Activated gamma-delta T cell (primary cell): ENCODE results near the gene MSL1.
A peak's percentile ranks its signal among the peaks of the same experiment; 100 is the strongest.

Experiments
- DNase-seq: peaks from one replicate; lab custom pipeline; 2025; lab: John Stamatoyannopoulos, UW

Gene MSL1

DNA sequence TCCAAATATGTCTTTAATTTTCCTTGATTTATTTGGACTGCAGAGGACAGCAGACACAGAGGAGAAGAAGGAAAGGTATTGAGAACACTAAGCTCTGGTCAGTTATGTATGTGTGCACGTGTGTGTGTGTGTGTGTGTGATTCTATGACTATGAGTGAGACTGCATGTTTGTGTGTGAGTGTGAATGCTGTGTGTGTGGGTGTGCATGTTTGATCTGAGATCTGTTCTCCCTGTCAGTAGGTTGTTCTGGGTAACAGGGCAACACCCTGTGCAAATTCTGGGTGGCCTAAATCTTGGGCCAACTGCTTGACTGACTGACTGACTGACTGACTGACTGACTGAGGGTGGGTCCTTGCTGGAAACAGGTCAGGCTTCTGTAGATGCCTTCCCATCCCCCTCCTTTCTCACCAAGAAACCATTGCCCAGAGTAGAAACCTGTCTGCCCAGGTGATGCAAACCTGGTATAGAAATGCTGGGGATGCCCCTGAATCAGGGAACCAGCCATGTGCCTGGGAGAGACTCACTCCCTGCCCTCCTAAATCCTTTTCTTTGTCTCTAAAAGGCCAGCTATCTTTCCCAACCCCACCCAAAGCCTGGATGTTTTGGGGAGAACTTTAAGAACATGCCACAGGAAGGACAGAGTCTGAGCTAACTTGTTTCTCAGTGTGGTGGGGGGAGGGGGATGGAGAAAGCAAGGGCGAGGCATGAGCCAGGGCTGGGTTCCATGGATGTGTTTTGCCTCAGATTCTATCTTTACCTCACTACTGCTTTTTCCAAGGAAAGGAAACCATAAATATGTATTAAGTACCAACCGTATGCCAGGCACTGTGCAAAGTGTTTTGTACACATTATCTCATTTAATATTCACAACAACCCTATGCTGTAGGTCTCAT lies 16.9 kb upstream of the MSL1 start:
- no peak for DNase-seq

DNA sequence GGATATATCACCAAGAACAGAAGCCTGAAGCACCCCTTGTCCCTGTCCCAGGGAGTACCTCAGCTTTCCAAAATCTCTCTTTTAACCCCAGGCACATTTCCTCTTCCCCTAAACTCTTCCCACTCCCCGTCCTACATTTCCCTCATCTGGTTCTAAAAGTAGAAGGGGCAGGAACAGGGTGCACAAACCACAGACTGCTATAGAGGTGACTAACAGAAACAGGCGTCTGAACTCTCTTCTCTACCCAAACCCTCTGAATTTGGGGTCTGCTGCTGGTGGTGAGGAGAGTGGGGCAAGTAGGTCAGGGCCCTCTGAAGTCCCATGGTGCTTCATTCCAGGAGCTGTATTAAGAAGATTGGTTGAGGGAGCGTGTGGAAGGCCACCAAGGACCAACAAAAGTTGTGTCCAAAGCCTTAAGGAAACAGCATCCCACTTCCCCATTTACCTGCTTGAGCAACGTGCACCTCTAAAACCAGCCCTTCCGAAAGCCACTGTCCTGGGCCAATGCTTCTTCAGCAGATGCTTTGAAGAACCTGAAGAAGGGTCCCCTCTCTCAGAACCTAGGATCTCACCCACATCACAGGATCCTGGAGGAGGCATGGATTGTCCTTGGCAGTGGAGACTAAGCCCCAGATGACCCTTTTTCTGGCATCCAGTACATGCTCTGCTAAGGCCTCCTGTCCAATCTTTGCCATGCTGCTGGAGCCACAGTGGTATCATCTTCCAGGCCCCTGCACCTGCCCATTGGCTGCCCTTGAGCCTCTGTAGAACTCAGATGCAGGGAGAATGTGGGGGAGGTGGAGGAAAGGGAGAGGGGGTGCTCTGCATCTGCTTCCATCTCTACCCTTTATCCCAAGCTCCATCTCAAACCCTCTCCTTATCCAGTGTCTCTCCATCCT lies 15.7 kb upstream of the MSL1 start:
- DNase-seq: no peak

DNA sequence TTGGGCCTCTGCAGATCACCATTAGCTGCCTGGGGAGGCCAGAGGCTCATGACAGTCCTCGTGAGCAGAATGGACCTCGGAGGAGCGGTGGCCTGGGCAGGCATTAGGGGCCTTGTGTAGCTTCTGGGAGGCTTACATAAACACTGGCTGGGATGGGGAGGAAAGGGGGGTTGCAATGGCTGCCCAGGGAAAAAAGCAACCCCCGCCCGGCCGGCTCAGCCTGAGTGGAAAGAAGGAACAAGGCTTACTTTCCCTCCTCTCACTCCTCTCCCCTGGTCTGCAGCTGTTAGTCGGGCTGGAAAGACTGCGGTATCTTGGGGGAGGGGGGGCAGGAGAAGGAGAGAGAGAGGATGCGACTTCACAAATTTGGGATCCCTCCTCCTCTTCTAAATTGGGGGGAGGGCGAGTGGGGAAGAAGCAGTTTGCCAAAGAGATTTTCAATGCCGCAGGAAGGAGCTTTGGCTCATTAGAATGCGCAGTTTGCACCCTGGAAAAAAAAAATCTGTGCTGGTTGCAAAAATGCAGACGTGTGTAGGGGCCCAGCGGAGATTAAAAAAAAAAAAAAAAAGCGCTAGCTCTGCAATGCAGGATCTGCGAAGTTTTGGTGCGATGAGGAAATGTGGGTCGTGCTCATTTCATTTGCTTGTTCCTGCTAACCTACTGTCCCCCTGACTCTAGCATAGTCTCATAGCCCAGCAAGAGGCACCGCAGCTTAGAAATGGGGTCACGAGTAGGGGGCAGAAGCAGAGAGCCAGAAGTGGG lies 14.8 kb upstream of the MSL1 start:
- no peak for DNase-seq

DNA sequence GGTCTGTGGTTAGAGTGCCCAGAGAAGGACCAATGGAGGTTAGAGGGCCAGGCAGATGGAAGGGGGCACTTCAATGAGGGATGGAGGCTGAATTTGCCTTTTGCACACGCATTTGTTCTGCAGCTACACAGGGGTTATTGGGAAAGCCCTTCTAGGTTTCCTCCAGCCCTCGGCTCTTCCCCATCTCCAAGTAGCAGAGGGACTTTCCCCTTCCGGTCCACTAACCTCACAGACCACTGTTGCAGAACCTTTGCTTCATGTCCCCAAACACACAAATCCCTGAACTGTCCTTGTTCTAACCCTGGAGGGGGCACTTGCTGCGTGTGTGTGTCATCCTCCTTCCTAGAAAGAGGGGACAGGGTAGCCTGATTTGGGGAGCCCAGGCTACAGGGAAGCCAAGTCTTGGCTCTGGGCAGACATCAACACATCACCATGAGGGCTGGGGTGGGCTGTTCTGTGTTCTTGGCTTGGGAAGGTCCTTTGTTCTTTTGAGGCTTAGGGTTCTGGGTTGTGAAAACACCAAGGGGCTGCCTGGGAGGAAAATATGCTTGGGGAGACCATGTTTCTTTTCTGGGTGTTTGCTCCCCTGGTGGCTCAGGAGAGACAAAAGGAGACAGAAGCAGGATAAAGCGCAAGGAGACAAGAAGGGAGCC lies 14.1 kb upstream of the MSL1 start:
- DNase-seq: no peak

DNA sequence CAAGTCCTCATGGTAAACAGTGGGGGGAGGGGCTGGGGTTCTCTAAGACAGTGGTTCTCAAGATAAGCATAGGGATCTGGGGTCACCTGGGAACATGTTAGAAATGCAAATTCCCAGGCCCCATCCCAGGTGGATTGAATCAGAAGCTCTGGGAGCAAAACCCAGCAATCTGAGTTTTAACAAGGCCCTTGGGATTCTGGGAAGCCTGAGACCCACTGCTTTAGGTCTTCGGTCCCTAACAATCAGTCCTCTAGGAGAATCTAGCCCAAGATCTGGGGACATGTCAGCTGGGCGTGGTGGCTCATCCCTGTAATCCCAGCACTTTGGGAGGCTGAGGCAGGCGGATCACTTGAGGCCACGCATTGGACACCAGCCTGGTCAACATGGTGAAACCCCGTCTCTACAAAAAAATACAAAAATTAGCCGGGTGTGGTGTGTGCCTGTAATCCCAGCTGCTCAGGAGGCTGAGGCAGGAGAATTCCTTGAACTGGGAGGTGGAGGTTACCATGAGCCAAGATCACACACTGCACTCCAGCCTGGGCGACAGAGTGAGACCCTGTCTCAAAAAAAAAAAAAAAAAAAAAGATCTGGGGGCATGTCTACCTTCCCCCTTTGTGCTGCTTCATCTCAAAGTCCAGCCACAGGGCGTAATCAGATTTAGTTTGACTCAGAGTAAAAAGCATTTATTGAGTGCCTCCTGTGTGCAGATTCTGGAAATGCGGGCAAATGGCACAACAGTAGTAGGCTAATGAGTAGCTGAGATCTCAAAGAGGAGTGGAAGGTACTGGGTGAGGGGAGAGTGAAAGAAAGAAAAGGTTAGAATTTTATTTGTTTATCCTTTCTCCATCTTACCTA lies 12.6 kb upstream of the MSL1 start:
- DNase-seq: no peak

DNA sequence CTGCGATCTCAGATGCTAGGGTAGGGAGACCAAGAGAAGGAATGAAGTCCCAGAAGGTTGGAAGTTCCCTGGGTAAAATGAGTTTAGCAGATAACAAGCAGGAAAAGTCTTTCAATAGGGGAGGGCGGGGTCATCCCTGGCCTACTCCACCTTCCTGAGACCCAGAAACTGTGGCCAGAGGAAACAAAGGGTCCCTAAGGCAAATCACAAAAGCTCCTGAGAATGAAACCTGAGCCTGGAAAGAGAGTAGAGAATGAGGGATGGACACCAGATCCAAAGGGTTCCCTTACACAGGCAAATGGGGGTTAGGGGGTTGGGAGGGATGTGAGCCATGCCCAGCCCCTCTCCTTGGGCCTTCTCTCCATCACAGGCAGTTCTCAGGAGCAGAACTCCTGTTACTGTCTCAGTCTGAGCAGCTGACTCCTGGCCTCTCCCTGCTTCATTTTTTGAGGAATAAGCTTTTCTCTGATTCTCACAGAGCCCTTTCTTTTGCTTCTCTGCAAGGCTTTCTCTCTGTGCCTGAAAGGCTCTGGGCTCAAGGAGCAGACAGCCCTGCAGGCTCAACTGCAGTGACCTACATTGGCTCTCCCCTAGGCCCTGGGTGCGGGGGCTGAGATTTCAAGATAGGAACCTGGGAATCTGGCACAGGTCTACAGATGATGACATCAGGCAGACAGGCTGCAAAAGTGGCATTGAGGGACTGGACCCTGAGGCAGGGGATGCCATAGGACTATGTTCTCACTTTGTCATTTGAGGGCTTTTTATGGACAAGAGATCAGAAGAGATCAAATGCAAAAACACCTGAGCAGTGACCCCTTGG lies 11.5 kb upstream of the MSL1 start:
- DNase-seq: no peak

DNA sequence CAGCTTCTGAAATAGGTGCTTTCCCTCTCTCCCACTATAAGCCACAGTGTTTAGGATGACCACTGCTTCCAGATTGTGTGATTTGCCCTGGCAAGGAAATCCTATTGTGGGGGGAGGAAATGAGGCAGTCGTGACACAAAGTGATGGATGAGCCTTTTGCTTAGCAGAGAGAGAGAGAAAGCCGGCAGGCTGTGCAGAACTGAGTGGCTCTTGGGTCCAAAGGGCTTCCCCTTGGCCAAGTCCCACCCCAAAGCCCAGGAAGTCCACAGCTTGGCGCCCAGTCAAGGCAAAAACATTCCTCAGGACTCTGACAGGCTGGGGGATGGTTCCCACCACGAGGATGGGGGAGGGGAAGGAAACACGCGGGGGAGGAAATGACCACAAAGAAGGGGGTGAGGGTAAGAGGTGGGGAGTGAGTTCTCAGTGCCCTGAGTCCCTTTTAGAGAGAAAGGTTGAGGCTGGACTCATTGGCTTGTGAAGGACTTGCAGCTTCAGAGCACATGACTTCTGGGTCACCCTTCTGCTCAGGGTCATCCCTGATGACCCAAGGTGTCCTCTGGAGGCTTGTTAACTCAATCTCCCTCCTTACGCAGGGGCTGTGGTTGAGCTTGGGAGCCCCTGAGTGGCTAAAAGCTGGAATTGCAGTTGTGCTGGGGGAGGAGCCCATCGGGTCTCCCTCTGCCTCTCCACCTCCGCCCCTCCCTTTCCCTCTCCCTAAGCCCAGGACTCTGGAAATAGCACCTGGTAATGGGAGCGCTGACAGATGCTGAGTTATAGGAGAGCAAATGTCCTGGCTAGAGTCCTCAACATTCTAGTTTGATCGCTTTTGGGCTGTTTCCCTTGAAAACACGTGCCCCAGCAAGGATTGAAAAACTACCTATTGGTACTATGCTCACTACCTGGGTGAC lies 10.3 kb upstream of the MSL1 start:
- no peak for DNase-seq

DNA sequence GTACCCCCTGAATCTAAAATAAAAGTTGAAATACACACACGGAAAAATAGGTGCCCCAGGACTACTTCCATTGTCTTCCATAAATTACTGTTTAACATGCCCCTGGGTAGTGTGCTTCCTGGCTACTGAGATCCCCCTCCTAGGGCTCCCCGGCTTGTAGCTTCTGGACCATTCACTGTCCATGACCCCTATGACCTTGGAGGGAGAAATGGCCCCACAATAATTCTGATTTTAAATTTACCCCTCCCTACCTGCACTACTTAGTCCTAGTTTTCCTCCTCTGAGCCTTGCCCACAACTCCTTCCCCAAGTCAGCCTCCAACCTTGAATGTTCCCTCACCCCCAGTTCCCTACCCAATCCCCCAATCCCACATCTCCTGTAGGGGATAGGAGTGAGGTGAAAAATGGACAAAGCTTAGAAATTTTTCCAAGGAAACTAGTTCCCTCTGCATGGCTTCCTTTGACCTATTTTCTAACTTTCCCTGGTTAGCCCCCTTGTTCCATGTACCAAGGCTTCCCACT lies 9.5 kb upstream of the MSL1 start:
- DNase-seq: no peak

DNA sequence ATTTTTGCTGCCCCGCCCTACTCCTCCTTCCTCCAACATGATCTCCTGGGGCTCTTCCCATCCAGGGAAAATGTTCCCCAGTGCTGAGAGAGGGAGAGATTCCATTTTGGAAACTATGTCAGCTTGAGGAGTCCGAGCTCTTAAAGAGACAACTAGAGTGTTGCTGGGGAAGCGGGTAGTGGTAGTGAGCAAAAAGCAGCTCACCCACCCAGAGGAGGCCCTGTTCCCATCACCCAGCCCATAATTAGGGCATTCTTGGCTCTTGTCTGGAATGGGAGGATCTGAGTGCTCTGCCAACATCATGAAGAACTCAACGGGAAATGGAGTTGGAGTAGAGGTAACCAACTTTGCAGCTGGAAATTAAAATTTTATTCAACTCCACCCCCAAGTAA lies 9.1 kb upstream of the MSL1 start:
- no peak for DNase-seq

DNA sequence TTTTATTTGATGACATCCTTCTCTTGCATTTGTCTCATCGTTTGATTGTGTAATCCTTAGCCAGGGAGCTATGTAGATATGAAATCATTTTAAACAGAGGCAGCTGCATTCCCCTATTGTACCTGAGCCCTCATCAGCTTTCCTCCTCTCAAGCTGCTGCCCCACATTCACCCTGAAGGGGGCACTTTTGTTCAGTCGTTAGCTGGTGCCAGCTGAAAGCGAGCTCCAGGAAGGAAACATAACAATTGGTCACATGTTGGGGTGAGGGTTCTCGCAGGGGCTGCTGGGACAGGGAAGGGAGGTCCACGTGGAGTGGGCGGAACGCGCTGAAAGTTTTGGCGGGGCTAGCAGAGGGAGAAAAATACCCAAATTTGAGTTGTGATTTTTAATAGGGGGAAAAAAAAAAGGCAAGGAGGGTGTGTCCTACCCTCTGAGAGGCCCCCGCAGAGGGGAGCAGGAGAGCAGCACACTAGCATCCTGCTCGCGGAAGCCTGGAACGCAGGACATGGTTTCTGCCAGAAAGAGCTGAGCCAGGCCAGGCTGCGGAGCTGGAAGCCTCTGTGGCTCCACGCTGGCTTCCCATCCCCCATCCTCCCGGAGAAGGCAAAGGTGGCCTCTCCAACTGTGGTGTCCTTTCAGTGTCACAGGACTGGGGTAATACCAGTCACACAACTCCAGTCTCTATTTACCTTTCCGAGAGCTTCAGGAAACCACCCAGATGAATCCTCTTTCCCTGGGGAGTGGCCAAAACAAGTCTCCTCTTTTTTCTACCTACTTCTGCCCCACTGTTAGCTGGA lies 8.5 kb upstream of the MSL1 start:
- peak; percentile 35 for DNase-seq

DNA sequence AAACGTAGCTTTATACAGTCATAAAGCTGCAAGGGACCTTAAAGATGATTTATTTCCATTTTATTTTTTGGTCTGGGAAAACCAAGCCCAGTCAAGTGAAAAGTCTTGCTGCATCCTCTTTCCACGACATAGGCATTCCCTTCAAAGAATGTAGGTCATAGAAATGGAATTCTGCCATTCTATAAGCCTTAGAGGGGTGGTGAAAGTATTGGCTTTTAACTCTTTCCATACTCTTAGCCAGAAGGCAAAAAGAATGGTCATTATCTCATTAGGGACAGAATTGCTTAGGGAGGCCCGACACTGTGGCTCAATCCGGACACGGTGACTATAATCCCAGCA lies 7.9 kb upstream of the MSL1 start:
- no peak for DNase-seq

DNA sequence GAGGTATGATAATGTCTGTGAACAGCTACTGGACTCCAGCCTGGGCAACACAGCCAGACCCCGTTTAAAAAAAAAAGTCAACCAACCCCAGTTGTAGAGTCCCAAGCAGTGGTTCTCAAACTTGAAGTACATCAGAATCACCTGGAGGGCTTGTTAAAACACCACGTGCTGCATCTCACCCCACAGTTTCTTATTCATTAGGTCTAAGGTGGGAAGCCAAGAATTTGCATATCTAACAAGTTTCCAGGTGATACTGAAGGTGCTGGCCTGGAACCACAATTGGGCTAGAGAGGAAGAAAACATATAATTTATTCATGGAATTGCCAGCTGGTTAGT lies 6.7 kb upstream of the MSL1 start:
- no peak for DNase-seq

DNA sequence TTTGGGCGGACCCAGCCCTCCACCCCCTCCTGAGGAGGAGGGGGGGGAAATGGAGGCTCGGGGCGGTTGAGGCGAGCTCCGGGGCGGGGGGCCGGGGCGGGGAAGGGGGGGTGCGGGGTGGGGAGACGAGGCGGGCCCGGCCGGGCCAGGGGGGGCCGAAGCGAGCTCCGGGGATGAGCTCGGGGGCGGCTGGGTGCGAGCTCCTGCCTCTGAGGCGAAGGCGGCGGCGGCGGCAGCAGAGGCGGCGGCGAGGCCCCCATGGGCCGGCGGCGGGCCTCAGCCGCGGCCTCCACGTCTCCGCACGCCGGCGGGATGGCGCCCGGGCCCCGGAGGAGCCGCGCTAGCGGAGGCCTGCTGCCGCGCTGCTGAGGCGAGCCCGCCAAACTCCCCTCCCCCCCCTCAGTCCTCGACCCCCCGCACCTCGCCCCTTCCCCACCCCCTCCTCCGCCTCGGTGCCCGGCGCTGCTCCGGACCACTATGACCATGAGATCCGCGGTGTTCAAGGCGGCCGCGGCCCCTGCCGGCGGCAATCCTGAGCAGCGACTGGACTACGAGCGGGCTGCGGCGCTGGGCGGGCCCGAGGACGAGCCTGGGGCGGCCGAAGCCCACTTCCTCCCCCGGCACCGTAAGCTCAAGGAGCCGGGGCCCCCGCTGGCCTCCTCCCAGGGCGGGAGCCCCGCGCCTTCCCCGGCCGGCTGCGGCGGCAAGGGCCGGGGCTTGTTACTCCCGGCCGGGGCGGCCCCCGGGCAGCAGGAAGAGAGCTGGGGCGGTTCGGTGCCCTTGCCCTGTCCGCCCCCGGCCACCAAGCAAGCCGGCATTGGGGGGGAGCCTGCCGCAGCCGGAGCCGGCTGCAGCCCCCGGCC lies 596 bp downstream of the MSL1 start:
- peak; percentile 57 for DNase-seq

DNA sequence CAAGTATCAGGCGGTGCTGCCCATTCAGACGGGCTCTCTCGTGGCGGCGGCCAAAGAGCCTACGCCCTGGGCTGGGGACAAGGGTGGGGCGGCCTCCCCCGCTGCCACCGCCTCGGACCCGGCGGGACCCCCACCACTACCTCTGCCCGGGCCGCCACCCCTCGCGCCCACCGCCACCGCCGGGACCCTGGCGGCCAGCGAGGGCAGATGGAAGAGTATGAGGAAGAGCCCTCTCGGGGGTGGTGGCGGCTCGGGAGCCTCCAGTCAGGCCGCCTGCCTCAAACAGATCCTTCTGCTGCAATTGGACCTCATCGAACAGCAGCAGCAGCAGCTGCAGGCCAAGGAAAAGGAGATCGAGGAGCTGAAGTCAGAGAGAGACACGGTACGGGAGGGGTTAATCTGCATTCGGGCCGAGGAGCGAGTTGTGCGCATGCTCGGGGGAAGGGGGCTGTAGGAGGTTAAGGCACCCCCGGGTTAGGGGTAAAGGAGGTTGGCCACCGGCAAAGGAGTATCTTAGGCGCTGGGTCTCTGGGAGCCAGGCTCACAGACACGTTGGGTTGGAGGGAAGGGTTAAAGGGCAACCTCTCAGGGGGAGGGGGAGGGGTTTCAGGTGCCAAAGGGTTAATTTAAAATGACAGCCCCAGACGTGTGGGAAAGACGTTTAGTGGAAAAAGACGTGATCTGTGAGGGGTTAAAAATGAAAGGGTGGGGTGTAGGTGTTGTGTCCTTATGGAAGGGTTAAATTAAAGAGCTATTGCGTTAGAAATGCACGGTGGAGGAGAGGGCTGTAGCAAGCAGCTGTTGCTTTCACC lies 1.4 kb downstream of the MSL1 start:
- no peak for DNase-seq

DNA sequence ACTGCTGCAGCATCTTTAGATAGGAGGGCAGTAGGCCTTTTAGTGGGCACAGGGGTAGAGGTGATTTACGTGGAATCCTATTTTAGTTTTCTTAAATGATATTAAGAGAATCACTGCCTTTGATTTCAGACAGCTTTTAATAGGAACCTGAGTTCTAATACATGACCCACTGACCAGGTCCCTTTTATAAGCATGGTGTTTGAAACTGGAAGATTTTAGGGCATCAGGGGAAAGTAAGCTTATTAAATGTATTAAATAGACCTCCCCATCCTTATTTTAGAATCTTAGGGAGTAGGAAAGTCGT lies 2.0 kb downstream of the MSL1 start:
- DNase-seq: no peak
